Neutrophil (primary cell): ENCODE results near the gene ACTMAP.

Experiments used
- H3K27ac ChIP-seq: fragments of 200-600 bp; sonication (generic); 2 replicates; pipeline ENCODE4 v1.5.1; 2016; ENCODE audit warnings: mild to moderate bottlenecking, moderate library complexity
- H3K27me3 ChIP-seq: fragments of 200-600 bp; sonication (generic); 2 replicates; pipeline ENCODE4 v1.6.0; 2016; ENCODE audit warnings: mild to moderate bottlenecking
- H3K36me3 ChIP-seq: fragments of 200-600 bp; sonication (generic); 2 replicates; pipeline ENCODE4 v1.5.1; 2017
- H3K4me1 ChIP-seq, 2 experiments: fragments of 200-600 bp in 1 of 2; sonication (generic) in 1 of 2; 1 replicate in 1 of 2; 2 replicates in 1 of 2; pipeline versions ENCODE4 v1.5.1 to v1.6.1; 2013 to 2016; ENCODE audit warnings: low read depth in 1 of 2, low read length in 1 of 2, mild to moderate bottlenecking in 1 of 2, moderate library complexity in 1 of 2; ENCODE audit not compliant: control insufficient read depth in 1 of 2, insufficient read depth in 1 of 2
- H3K4me3 ChIP-seq, 2 experiments: fragments of 200-600 bp in 1 of 2; sonication (generic) in 1 of 2; 1 replicate in 1 of 2; 2 replicates in 1 of 2; pipeline ENCODE4 v1.5.1; 2013 to 2016; ENCODE audit warnings: low read depth in 1 of 2, low read length in 1 of 2, mild to moderate bottlenecking in 1 of 2, moderate library complexity in 1 of 2
- H3K9me3 ChIP-seq: fragments of 200-600 bp; sonication (generic); 2 replicates; pipeline ENCODE4 v1.5.1; 2016
- TF ChIP-seq, protein P1 (sequence below): fragments of 200-600 bp; sonication (generic); IDR thresholded peaks from 2 replicates; pipeline ENCODE4 v1.5.1; 2016; ENCODE audit warnings: antibody characterized with exemption

ACTMAP gene, protein sequence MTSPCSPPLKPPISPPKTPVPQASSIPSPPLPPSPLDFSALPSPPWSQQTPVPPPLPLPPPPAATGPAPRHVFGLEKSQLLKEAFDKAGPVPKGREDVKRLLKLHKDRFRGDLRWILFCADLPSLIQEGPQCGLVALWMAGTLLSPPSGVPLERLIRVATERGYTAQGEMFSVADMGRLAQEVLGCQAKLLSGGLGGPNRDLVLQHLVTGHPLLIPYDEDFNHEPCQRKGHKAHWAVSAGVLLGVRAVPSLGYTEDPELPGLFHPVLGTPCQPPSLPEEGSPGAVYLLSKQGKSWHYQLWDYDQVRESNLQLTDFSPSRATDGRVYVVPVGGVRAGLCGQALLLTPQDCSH

DNA sequence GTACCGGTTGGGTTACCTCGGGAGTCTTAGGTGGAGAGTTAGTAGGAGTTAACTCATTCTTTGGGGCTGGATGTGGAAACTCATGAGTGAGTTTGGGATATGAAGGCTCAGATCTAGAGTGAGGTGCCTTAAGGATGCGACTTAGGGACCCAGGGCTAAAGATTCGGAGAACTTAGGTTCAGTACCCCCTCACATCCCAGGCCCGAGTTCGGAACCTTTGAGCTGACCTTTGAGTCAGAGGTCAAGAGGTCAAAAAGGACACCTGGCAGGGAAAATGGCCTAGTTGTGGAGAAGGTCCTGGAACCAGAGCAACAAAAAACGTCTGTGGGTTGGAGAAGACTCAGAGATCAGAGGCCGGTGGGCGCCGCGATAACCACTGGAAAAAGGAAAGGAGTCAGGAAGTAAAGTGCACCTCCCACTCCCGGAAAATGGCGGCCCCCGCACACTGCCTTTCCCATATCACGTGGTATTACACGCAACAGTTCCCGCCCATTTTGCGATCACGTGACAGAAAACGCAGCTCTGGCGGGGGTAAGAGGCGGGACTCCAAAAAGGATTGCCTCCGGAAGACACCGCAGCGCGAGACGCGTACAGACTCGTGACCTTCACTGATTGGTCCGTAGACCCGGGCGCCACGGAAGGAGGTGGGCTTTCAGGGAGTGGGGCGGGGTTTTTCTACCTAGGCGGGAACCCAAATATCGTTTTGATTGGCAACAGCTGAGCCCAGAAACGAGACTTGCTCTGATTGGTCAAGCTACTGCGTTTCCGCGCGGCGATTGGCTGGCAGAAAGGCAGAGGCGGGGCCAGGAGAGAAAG is at the start of gene ACTMAP:
ACTMAP (minus strand) TSS at position 420 of the 816 bp plus-strand sequence. CDS start 674 bp downstream, outside the sequence.
- Histone ChIP-seq H3K27ac (peak within 1 kb of the TSS; percentile 91), H3K4me1 (peaks cover 43 to 61% of the 10 kb centered on the region in 2 experiments), H3K9me3 (no peaks in the 10 kb centered on the region)

DNA sequence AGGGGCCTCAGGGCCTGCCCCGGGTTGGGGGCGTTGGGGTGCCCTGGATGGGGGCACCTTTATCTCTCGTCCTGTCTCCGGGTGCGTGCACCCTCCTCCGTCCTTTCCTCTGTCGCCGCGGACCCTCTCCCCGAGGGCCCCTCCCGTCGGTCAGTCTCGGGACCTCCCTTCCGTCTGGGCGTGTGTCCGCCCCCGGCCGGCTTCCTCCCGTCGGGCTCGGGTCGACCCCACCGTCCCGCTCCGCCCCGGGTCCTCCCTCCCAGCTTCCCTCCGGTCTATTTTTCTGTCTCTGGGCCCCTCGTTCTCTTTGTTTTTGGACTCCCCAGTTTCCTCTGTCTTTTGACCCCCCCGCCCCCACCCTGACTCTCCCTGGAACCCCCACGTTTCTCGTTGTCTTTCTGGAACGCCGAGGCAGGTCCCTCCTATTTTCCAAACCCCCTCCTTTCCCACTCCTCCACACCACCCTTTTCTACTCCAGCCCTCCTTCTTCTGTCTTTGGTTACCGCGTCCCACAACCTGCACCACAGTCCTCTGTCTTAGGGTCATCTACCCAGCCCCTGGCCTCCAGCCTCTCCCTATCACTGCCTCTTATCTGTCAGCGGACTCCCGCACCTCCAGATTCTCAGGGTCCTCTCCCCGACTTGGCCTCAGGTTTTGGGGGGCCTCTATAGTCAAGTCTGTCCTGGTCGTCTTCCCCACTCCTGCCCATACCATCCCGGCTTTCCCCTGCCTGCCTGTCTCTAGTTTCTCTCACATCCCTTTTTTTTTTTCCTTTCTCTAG is 49.5 kb upstream of the ACTMAP start:
- Histone ChIP-seq H3K27me3 (no peaks in the 10 kb centered on the region), H3K4me1 (peaks cover 58 to 61% of the 10 kb centered on the region in 2 experiments), H3K9me3 (no peaks in the 10 kb centered on the region), H3K36me3 (peaks cover 53% of the 10 kb centered on the region), H3K27ac (peak overlapping the region; percentile 96), H3K4me3 (peak overlapping the region; percentile 91 to 96)
- TF ChIP-seq, protein P1, sequence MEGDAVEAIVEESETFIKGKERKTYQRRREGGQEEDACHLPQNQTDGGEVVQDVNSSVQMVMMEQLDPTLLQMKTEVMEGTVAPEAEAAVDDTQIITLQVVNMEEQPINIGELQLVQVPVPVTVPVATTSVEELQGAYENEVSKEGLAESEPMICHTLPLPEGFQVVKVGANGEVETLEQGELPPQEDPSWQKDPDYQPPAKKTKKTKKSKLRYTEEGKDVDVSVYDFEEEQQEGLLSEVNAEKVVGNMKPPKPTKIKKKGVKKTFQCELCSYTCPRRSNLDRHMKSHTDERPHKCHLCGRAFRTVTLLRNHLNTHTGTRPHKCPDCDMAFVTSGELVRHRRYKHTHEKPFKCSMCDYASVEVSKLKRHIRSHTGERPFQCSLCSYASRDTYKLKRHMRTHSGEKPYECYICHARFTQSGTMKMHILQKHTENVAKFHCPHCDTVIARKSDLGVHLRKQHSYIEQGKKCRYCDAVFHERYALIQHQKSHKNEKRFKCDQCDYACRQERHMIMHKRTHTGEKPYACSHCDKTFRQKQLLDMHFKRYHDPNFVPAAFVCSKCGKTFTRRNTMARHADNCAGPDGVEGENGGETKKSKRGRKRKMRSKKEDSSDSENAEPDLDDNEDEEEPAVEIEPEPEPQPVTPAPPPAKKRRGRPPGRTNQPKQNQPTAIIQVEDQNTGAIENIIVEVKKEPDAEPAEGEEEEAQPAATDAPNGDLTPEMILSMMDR, result no peak

More for the DNA sequence above, at the start of gene ACTMAP:
- Histone ChIP-seq H3K4me3 (peak within 1 kb of the TSS; percentile 81 to 91), H3K36me3 (no peaks in the 10 kb centered on the region), H3K27me3 (no peaks in the 10 kb centered on the region)
- TF ChIP-seq, protein P1, result peak; percentile 22

DNA sequence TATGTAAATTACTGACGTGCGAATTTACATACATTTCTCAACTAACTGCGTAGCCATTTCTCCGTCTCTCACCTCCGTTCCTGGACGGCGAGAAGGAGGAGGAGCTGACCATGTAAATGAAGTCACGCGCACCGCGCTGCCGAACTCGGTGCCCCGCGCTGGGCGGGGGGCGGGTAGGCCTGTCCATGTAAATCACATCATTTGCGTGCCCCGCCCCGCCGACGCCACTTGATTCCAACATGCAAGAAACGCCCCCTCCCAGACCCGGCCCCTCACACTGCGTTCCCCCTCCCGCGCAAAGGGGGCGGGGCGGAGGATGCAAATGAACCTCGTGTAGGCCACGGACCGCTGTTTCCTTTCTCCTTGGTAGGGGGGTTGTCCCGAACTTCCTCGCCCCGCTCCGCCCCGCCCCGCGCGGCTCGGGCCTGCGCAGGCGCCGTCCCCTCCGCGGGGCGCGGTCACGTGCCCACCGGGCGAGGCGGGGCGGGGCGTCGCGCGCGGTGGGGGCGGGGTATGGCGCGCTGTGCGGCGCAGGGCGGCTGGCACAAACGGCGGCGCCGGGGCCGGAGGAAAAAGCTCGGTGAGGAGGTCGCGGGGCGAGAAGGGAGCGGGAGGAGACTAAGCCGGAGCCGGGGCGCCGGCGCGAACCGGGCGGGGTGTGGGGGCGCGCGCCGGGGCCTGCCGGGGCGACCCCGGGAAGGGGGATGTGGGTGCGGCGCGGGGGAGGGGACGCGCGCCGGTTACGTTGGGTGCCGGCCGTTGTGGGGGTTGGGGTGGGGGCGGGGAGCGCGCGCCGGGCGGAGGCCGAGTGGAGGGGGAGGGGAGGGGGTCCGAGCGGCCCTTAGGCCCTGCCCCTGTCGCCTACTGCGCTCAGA is 48.6 kb upstream of the ACTMAP start, which contains the start of gene EGLN2:
EGLN2 (plus strand) TSS at position 509 of the 875 bp plus-strand sequence. CDS start 1,382 bp downstream, outside the sequence.
- Histone ChIP-seq H3K9me3 (no peaks in the 10 kb centered on the region), H3K27me3 (no peaks in the 10 kb centered on the region), H3K4me1 (peaks cover 49 to 53% of the 10 kb centered on the region in 2 experiments), H3K36me3 (peaks cover 47% of the 10 kb centered on the region), H3K4me3 (peak within 1 kb of the TSS; percentile 91 to 96), H3K27ac (peak within 1 kb of the TSS; percentile 96)
- TF ChIP-seq, protein P1, result no peak

DNA sequence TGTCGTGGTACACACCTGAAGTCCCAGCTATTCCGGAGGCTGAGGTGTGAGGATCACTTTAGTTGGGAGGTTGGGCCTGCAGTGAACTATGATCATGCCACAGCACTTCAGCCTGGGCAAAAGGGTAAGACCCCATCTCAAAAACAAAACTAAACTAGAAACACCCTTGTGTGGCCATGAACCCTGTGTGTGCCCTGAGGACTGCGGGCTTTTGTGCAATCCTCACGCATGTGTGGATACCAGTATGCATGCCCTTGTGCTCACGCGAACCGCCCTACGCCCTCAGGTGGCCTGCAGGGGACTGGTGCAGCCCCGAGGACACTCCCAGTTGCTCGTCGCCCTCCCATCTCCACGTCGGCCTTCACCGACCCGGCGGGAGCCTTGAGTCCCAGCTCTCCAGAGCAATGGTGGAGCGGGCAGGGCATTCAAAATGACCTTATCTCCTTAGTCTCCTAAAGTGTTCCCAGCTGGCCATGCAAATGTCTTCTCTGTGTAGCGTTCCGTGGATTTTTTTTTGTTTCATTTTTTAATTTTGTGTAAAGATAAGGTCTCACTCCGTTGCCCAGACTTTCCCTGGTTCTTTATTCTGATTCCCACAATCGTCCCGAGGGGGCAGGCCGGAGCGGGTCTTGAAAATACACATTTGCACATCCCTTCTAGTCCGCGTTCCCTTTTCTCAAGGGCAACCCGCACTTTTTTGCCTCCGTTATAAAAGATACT is 47.8 kb upstream of the ACTMAP start:
- TF ChIP-seq, protein P1, result peak; percentile 19

More for the DNA sequence above, 47.8 kb upstream of the ACTMAP start:
- Histone ChIP-seq H3K9me3 (no peaks in the 10 kb centered on the region), H3K4me1 (peaks cover 41 to 45% of the 10 kb centered on the region in 2 experiments), H3K36me3 (peaks cover 43% of the 10 kb centered on the region), H3K27ac (peak overlapping the region; percentile 96), H3K4me3 (peak overlapping the region; percentile 68 to 81), H3K27me3 (no peaks in the 10 kb centered on the region)
